GM19397 (cell line): ENCODE results near the gene ARHGAP30.
A peak's percentile ranks its signal among the peaks of the same experiment; 100 is the strongest.
"Not testable (repeated sequence)": the region's sequence is repeated elsewhere in the genome, so short reads cannot be mapped to it uniquely, and the experiment has no call there.

ENCODE experiments used
- ATAC-seq: cut with Tn5 transposase; IDR thresholded peaks from one replicate; pipeline ENCODE4 v1.9.1; 2021; ENCODE audit warnings: mild to moderate bottlenecking, moderate library complexity; ENCODE audit not compliant: unreplicated experiment

The ARHGAP30 gene

GRCh38 chr1:161073474-161074121 is 3.9 kb upstream of the ARHGAP30 start:
- ATAC-seq: no peak

GRCh38 chr1:161072751-161073449 is 3.2 kb upstream of the ARHGAP30 start:
- no peak for ATAC-seq

- no peak for ATAC-seq
These were observed 2.2 kb upstream of the ARHGAP30 start for GRCh38 chr1:161071886-161072371.

- ATAC-seq: no peak
These were observed 1.1 kb upstream of the ARHGAP30 start for GRCh38 chr1:161070761-161071160.

- ATAC-seq: peak; percentile 14
These were observed 450 bp downstream of the ARHGAP30 start for GRCh38 chr1:161069241-161069640.

GRCh38 chr1:161068306-161069234 is 1.1 kb downstream of the ARHGAP30 start:
- no peak for ATAC-seq

- ATAC-seq: no peak
These were observed 3.0 kb downstream of the ARHGAP30 start for GRCh38 chr1:161066694-161067093.

GRCh38 chr1:161065681-161066080 is 4.0 kb downstream of the ARHGAP30 start:
- not testable (repeated sequence) for ATAC-seq

GRCh38 chr1:161063936-161064335 is 5.8 kb downstream of the ARHGAP30 start:
- not testable (repeated sequence) for ATAC-seq

- ATAC-seq: no peak
These were observed 8.3 kb downstream of the ARHGAP30 start for GRCh38 chr1:161061419-161061818.

GRCh38 chr1:161059293-161059692 is 10.4 kb downstream of the ARHGAP30 start:
- ATAC-seq: no peak

- no peak for ATAC-seq
These were observed 14.9 kb downstream of the ARHGAP30 start for GRCh38 chr1:161054805-161055204.

- no peak for ATAC-seq
These were observed 15.5 kb downstream of the ARHGAP30 start for GRCh38 chr1:161054232-161054631.

GRCh38 chr1:161052899-161053298 is 16.8 kb downstream of the ARHGAP30 start:
- ATAC-seq: no peak

- ATAC-seq: no peak
These were observed 18.5 kb downstream of the ARHGAP30 start for GRCh38 chr1:161051219-161051618.

- ATAC-seq: no peak
These were observed 20.6 kb downstream of the ARHGAP30 start for GRCh38 chr1:161048949-161049722.

- no peak for ATAC-seq
These were observed 22.0 kb downstream of the ARHGAP30 start for GRCh38 chr1:161047436-161048420.

GRCh38 chr1:161046605-161047228 is 23.0 kb downstream of the ARHGAP30 start:
- ATAC-seq: peak; percentile 29
